OCI-LY1 (cell line): ENCODE results near the gene ESRP2.

Experiments used
- H2AFZ ChIP-seq: fragments of 200-600 bp; sonication (generic), shearing (Covaris generic); 2 replicates; pipeline ENCODE4 v1.6.0; 2014; ENCODE audit warnings: antibody characterized with exemption, mild to moderate bottlenecking, low read length
- H3F3A ChIP-seq: fragments of 200-600 bp; sonication (generic), shearing (Covaris generic); 2 replicates; pipeline ENCODE4 v1.6.0; 2014; ENCODE audit warnings: mild to moderate bottlenecking, antibody characterized with exemption, low read length, moderate library complexity; ENCODE audit not compliant: insufficient read depth
- H3K27ac ChIP-seq: fragments of 200-600 bp; sonication (generic); 2 replicates; pipeline ENCODE4 v1.5.1; 2014; ENCODE audit warnings: low read length, mixed run types, mild to moderate bottlenecking, low read depth; ENCODE audit not compliant: poor library complexity, severe bottlenecking
- H3K27me3 ChIP-seq: fragments of 200-600 bp; sonication (generic); 2 replicates; pipeline ENCODE4 v1.6.0; 2014; ENCODE audit warnings: antibody characterized with exemption, mild to moderate bottlenecking, low read length, moderate library complexity; ENCODE audit not compliant: insufficient read depth
- H3K36me3 ChIP-seq: fragments of 200-600 bp; sonication (generic); 2 replicates; pipeline ENCODE4 v1.6.1; 2014; ENCODE audit warnings: mild to moderate bottlenecking, antibody characterized with exemption, low read length, moderate library complexity, mixed read lengths; ENCODE audit not compliant: insufficient read depth
- H3K4me1 ChIP-seq: fragments of 200-600 bp; sonication (generic); 2 replicates; pipeline ENCODE4 v1.5.1; 2014; ENCODE audit warnings: mild to moderate bottlenecking, low read length, moderate library complexity; ENCODE audit not compliant: insufficient read depth, severe bottlenecking
- H3K4me2 ChIP-seq: fragments of 200-600 bp; sonication (generic), shearing (Covaris generic); 2 replicates; pipeline ENCODE4 v1.6.1; 2014; ENCODE audit warnings: low read length
- H3K4me3 ChIP-seq: fragments of 200-600 bp; sonication (generic); 2 replicates; pipeline ENCODE4 v1.5.1; 2014; ENCODE audit warnings: low read length, low read depth, mild to moderate bottlenecking, mixed read lengths; ENCODE audit not compliant: poor library complexity, severe bottlenecking
- H3K79me2 ChIP-seq: fragments of 200-600 bp; shearing (Covaris generic); 2 replicates; pipeline ENCODE4 v1.6.1; 2016; ENCODE audit warnings: mixed run types, low read length, mixed read lengths; ENCODE audit not compliant: insufficient read depth
- H3K9ac ChIP-seq: fragments of 200-600 bp; sonication (generic), shearing (Covaris generic); 2 replicates; pipeline ENCODE4 v1.6.1; 2014; ENCODE audit warnings: mild to moderate bottlenecking, low read length, mixed read lengths
- H3K9me2 ChIP-seq: fragments of 200-600 bp; sonication (generic), shearing (Covaris generic); 2 replicates; pipeline ENCODE4 v1.6.1; 2014; ENCODE audit warnings: low read depth, mild to moderate bottlenecking, low read length, mixed read lengths
- H3K9me3 ChIP-seq: fragments of 200-600 bp; shearing (Covaris generic); 2 replicates; pipeline ENCODE4 v1.6.1; 2014; ENCODE audit warnings: low read length, mixed read lengths
- H4K20me1 ChIP-seq: fragments of 200-600 bp; sonication (generic), shearing (Covaris generic); 2 replicates; pipeline ENCODE4 v1.6.0; 2016; ENCODE audit warnings: mild to moderate bottlenecking, low read length; ENCODE audit not compliant: insufficient read depth
- CTCF ChIP-seq: fragments of 200-600 bp; sonication (generic), shearing (Covaris generic); IDR thresholded peaks from 2 replicates; pipeline ENCODE4 v1.5.1; 2017; ENCODE audit warnings: mild to moderate bottlenecking, antibody characterized with exemption, low read length, moderate library complexity, mixed read lengths
- EZH2 ChIP-seq: fragments of 200-600 bp; sonication (generic), shearing (Covaris generic); IDR thresholded peaks from 2 replicates; pipeline ENCODE4 v1.8.0; 2017; ENCODE audit warnings: borderline replicate concordance, mixed run types, mild to moderate bottlenecking, antibody characterized with exemption, low read length, moderate library complexity, mixed read lengths

Gene ESRP2

DNA sequence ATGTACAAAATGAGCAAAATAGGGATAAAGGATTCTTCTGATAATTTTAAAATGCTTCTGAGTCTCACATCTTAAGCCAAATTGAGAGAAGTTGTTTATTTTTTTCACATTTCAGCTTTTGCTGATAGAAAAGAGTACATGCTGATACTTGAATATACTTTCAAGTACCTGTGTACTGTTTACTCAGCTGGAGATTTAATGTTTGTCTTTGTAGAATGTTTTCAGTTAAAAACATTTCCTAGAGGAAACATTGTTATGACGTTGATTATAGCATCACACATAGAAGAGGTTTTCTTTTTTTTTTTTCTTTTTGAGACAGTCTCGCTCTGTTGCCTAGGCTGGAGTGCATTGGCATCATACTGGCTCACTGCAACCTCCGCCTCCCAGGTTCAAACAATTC, 19.7 kb downstream of the ESRP2 start:
- Histone ChIP-seq H3K4me3 (no peak overlapping the region), H3K36me3 (no peaks in the 10 kb centered on the region; the same call in 1 of the 2 replicates)
- no peak for TF ChIP-seq EZH2
- TF ChIP-seq CTCF, result no peak

GRCh38 chr16:68215302-68215701, 20.6 kb downstream of the ESRP2 start:
- Histone ChIP-seq H3K4me3 (no peak overlapping the region), H3K9me2 (no peaks in the 10 kb centered on the region), H3K79me2 (no peaks in the 10 kb centered on the region), H3K9me3 (no peaks in the 10 kb centered on the region), H3K4me1 (peaks cover 14% of the 10 kb centered on the region), H3K9ac (no peak overlapping the region), H3K27ac (no peak overlapping the region), H3K36me3 (no peaks in the 10 kb centered on the region), H4K20me1 (no peaks in the 10 kb centered on the region), H3F3A (no peaks in the 10 kb centered on the region), H2AFZ (no peak overlapping the region), H3K4me2 (no peak overlapping the region), H3K27me3 (no peaks in the 10 kb centered on the region)
- TF ChIP-seq EZH2 (no peak), CTCF (no peak)

More for the DNA sequence above, 19.7 kb downstream of the ESRP2 start:
- H3K4me1 ChIP-seq, result peaks cover 14% of the 10 kb centered on the region
- no peak overlapping the region for H3K4me2 ChIP-seq
- no peaks in the 10 kb centered on the region for H3K79me2 ChIP-seq
- H3K9me3 ChIP-seq, result no peaks in the 10 kb centered on the region
- no peaks in the 10 kb centered on the region for H3F3A ChIP-seq
- H3K27ac ChIP-seq, result no peak overlapping the region
- no peaks in the 10 kb centered on the region for H3K27me3 ChIP-seq
- H3K9me2 ChIP-seq, result no peaks in the 10 kb centered on the region
- no peaks in the 10 kb centered on the region for H4K20me1 ChIP-seq
- H2AFZ ChIP-seq, result no peak overlapping the region
- H3K9ac ChIP-seq, result no peak overlapping the region

DNA sequence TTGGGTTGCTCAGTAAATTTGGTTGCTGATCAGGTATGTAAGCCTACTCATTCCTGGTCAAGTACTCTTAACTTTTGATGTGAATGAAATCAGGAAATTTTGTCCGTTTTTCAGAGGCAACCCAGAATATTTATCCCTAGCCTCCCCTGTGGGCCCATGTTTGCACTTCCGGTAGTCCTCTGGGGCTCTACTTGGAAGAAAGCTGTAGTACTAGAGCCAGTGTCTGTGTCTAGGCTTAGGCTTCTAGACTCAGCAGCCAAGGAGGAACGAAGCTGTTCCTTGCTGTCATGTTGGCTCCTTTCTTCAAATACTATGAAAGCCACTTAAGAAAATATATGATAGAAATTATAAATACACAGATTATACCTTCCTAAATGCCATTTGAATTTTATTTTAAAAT, 21.2 kb downstream of the ESRP2 start:
- Histone ChIP-seq H4K20me1 (no peaks in the 10 kb centered on the region), H3K9ac (no peak overlapping the region), H3K9me2 (no peaks in the 10 kb centered on the region), H3K36me3 (no peaks in the 10 kb centered on the region), H3K79me2 (no peaks in the 10 kb centered on the region), H3K4me2 (no peak overlapping the region), H2AFZ (no peak overlapping the region), H3K9me3 (no peaks in the 10 kb centered on the region), H3K4me3 (no peak overlapping the region), H3K27ac (peak overlapping the region; percentile 55), H3K4me1 (peaks cover 14% of the 10 kb centered on the region), H3K27me3 (no peaks in the 10 kb centered on the region), H3F3A (no peaks in the 10 kb centered on the region)
- TF ChIP-seq CTCF (no peak), EZH2 (no peak)
